NCI-H2171 (cell line): ENCODE data around the gene GNG4.
"Not testable (repeated sequence)": the region's sequence is repeated elsewhere in the genome, so short reads cannot be mapped to it uniquely, and the experiment has no call there.

ENCODE experiments used
- DNase-seq: peaks from one replicate; lab custom pipeline; 2025; lab: John Stamatoyannopoulos, UW

The GNG4 gene

GRCh38 chr1:235625831-235626230 is 23.8 kb downstream of the GNG4 start:
- no peak for DNase-seq

- DNase-seq: no peak
Observed at GRCh38 chr1:235625340-235625739, 24.2 kb downstream of the GNG4 start.

GRCh38 chr1:235624721-235625333 is 24.8 kb downstream of the GNG4 start:
- no peak for DNase-seq

GRCh38 chr1:235622936-235623779 is 26.4 kb downstream of the GNG4 start:
- DNase-seq: peak; percentile 33

- not testable (repeated sequence) for DNase-seq
Observed at GRCh38 chr1:235619149-235619548, 30.4 kb downstream of the GNG4 start.

GRCh38 chr1:235617808-235618207 is 31.8 kb downstream of the GNG4 start:
- no peak for DNase-seq

GRCh38 chr1:235617140-235617539 is 32.4 kb downstream of the GNG4 start:
- no peak for DNase-seq

- no peak for DNase-seq
Observed at GRCh38 chr1:235614442-235614954, 35.1 kb downstream of the GNG4 start.

GRCh38 chr1:235613602-235614001 is 36.0 kb downstream of the GNG4 start:
- DNase-seq: no peak

GRCh38 chr1:235612761-235613160 is 36.8 kb downstream of the GNG4 start:
- no peak for DNase-seq

GRCh38 chr1:235610157-235610556 is 39.4 kb downstream of the GNG4 start:
- DNase-seq: no peak

GRCh38 chr1:235608278-235608677 is 41.3 kb downstream of the GNG4 start:
- no peak for DNase-seq

GRCh38 chr1:235607284-235607683 is 42.3 kb downstream of the GNG4 start:
- DNase-seq: no peak

- DNase-seq: no peak
Observed at GRCh38 chr1:235601104-235601503, 48.5 kb downstream of the GNG4 start.

GRCh38 chr1:235599536-235599935 is 50.0 kb downstream of the GNG4 start:
- DNase-seq: no peak

GRCh38 chr1:235597867-235598553 is 51.6 kb downstream of the GNG4 start:
- no peak for DNase-seq

GRCh38 chr1:235595079-235595478 is 54.5 kb downstream of the GNG4 start:
- DNase-seq: peak; percentile 44

GRCh38 chr1:235594281-235594895 is 55.2 kb downstream of the GNG4 start:
- not testable (repeated sequence) for DNase-seq

GRCh38 chr1:235588916-235589515 is 60.6 kb downstream of the GNG4 start:
- peak; percentile 12 for DNase-seq

GRCh38 chr1:235588156-235588555 is 61.4 kb downstream of the GNG4 start:
- DNase-seq: no peak

GRCh38 chr1:235586992-235587391 is 62.6 kb downstream of the GNG4 start:
- DNase-seq: no peak

- DNase-seq: no peak
Observed at GRCh38 chr1:235586413-235586812, 63.2 kb downstream of the GNG4 start.
